K562 (cell line): ENCODE results near the gene EGLN3. TPM values are rescaled to one million over a fixed set of nuclear protein-coding genes. Genes with fewer than 3 reads are reported as not detected.

Source experiments
- ATAC-seq: fragments of 200-7000 bp; cut with Tn5 transposase; 3 replicates; pipeline ENCODE4 v1.9.1; 2020; ENCODE audit warnings: moderate library complexity
- BruUV-seq: library from RNA; stranded (reverse); fragments of 400-500 nt; replicated peaks from 2 replicates; lab custom pipeline; 2021; lab: Mats Ljungman, UMichigan
- CTCF ChIA-PET: fragments of 300-600 bp; formaldehyde crosslinking; extraction: SDS; loops from one replicate; lab custom pipeline; 2021; ENCODE audit warnings: low intra/inter-chr PET ratio; lab: Yijun Ruan, JAX
- POLR2A ChIA-PET: fragments of 300-600, 350-650 bp; sonication (Branson Sonifier 250); formaldehyde crosslinking; extraction: SDS; loops from one replicate; lab custom pipeline; 2021; ENCODE audit warnings: antibody characterized with exemption, inconsistent platforms; lab: Yijun Ruan, JAX
- DNase-seq, 4 experiments: peaks; one replicate each; pipeline versions ENCODE4 v3.0.0 to v3.0.0-alpha.2; 2011 to 2018; ENCODE audit warnings: low spot score in 3 of 4, mixed read lengths in 3 of 4; ENCODE audit errors: extremely low read depth in 1 of 4
- FAIRE-seq: peaks from 2 replicates; lab custom pipeline; 2011; peaks lifted over from hg19 to GRCh38; lab: Jason Lieb, UNC
- H2AFZ ChIP-seq: 2 replicates; pipeline ENCODE4 v1.6.0; 2011; ENCODE audit warnings: low read depth, low read length, control low read depth, inconsistent platforms
- H3K27ac ChIP-seq: fragments of 200-600 bp; 3 replicates; pipeline ENCODE4 v1.8.0; 2011; ENCODE audit warnings: low read depth, mild to moderate bottlenecking, control low read depth, inconsistent platforms, low read length, moderate library complexity, mixed read lengths; ENCODE audit errors: extremely low read depth
- H3K27me3 ChIP-seq, 2 experiments: fragments of 300-600 bp in 1 of 2; 2 replicates in 1 of 2; 3 replicates in 1 of 2; pipeline versions ENCODE4 v1.6.0 to v1.8.0; 2011; ENCODE audit warnings: inconsistent platforms in 2 of 2, low read length in 2 of 2, mild to moderate bottlenecking in 1 of 2, mixed read lengths in 1 of 2, moderate library complexity in 1 of 2; ENCODE audit not compliant: control insufficient read depth in 2 of 2, insufficient read depth in 2 of 2
- H3K36me3 ChIP-seq: fragments of 300-600 bp; 3 replicates; pipeline ENCODE4 v1.8.0; 2011; ENCODE audit warnings: mild to moderate bottlenecking, low read length, inconsistent platforms; ENCODE audit not compliant: control insufficient read depth, insufficient read depth
- H3K4me1 ChIP-seq, 2 experiments: fragments of 200-600 bp in 1 of 2; replicated peaks in 1 of 2; 2 replicates in 1 of 2; 3 replicates in 1 of 2; pipeline versions ENCODE4 v1.5.1 to v1.8.0; 2011; ENCODE audit warnings: inconsistent platforms in 2 of 2, low read length in 2 of 2, mild to moderate bottlenecking in 1 of 2, mixed read lengths in 1 of 2, moderate library complexity in 1 of 2; ENCODE audit not compliant: control insufficient read depth in 2 of 2, insufficient read depth in 2 of 2
- H3K4me2 ChIP-seq: 2 replicates; pipeline ENCODE4 v1.6.1; 2011; ENCODE audit warnings: low read length, control low read depth, inconsistent platforms, mixed read lengths; ENCODE audit not compliant: insufficient read depth
- H3K4me3 ChIP-seq: fragments of 200-600 bp; sonication (generic), shearing (Covaris generic); 2 replicates; pipeline ENCODE4 v1.5.1; 2016; ENCODE audit warnings: control low read depth, inconsistent platforms
- H3K79me2 ChIP-seq: fragments of 200-600 bp; 3 replicates; pipeline ENCODE4 v1.8.0; 2011; ENCODE audit warnings: low read length, inconsistent platforms; ENCODE audit not compliant: control insufficient read depth, insufficient read depth
- H3K9ac ChIP-seq, 2 experiments: 2 replicates each; pipeline versions ENCODE4 v1.6.0 to v1.6.1; 2011; ENCODE audit warnings: low read depth in 2 of 2, low read length in 2 of 2, control low read depth in 1 of 2, inconsistent platforms in 1 of 2, mild to moderate bottlenecking in 1 of 2, mixed read lengths in 1 of 2; ENCODE audit not compliant: insufficient read depth in 1 of 2
- H3K9me1 ChIP-seq: one replicate; pipeline ENCODE4 v1.6.0; 2011; ENCODE audit warnings: inconsistent platforms, mild to moderate bottlenecking, low read length, moderate library complexity; ENCODE audit not compliant: control insufficient read depth, insufficient read depth
- H3K9me3 ChIP-seq: replicated peaks from 2 replicates; pipeline ENCODE4 v1.5.1; 2011; ENCODE audit warnings: low read depth, low read length, inconsistent platforms; ENCODE audit not compliant: control insufficient read depth, insufficient read depth
- H4K20me1 ChIP-seq: replicated peaks from 2 replicates; pipeline ENCODE4 v1.6.1; 2011; ENCODE audit warnings: low read length, inconsistent platforms, mixed read lengths; ENCODE audit not compliant: control insufficient read depth, insufficient read depth
- BCL6 ChIP-seq: fragments of 250-450 bp; sonication (Bioruptor Pico); IDR thresholded peaks from 2 replicates; pipeline ENCODE4 v1.4.0; 2020
- BRD9 ChIP-seq: fragments of 450-650 bp; IDR thresholded peaks from 2 replicates; pipeline ENCODE4 v1.6.1; 2018; ENCODE audit warnings: low read depth; ENCODE audit not compliant: partially characterized antibody
- E2F1 ChIP-seq: sonication (generic); formaldehyde crosslinking; IDR thresholded peaks from 2 replicates; pipeline ENCODE4 v1.8.1; 2023; ENCODE audit warnings: mild to moderate bottlenecking, missing genetic modification reagents, moderate library complexity
- GABPB1 ChIP-seq: sonication (generic); formaldehyde crosslinking; IDR thresholded peaks from 2 replicates; pipeline ENCODE4 v1.8.0; 2022; ENCODE audit warnings: mild to moderate bottlenecking, missing genetic modification reagents
- HIVEP1 ChIP-seq: fragments of 250-450 bp; sonication (Bioruptor Pico); IDR thresholded peaks from 2 replicates; pipeline ENCODE4 v1.4.0; 2020; ENCODE audit warnings: mild to moderate bottlenecking
- NCOA6 ChIP-seq: fragments of 450-650 bp; IDR thresholded peaks from 2 replicates; pipeline ENCODE4 v1.6.1; 2017; ENCODE audit warnings: mild to moderate bottlenecking
- ZBTB7A ChIP-seq: IDR thresholded peaks from 2 replicates; pipeline ENCODE4 v1.6.1; 2011; ENCODE audit warnings: low read depth, mild to moderate bottlenecking, low read length, moderate library complexity, borderline replicate concordance; ENCODE audit not compliant: control insufficient read depth
- WGBS: fragments of 100-300 bp; shearing (Covaris generic); methylation state at CpG from one replicate; pipeline ENCODE4 v1.1.6; 2016; ENCODE audit warnings: low coverage, mixed read lengths; ENCODE audit not compliant: insufficient coverage; ENCODE audit errors: missing lambda C conversion rate; 5-methylcytosine and 5-hydroxymethylcytosine counted together
- in situ Hi-C: fragments of 300-500 bp; cut with MboI; formaldehyde crosslinking; loops from 4 replicates; pipeline ENCODE4 v1.15.0; 2018; ENCODE audit warnings: inconsistent platforms, mixed read lengths
- intact Hi-C: fragments of 100-400 bp; cut with micrococcal nuclease; formaldehyde crosslinking; loops from 2 replicates; pipeline ENCODE4 v1.14.2; 2022
- polyA plus RNA-seq, 8 experiments: library from polyadenylated mRNA; depleted of rRNA in 4 of 8; stranded (reverse) in 5 of 8; unstranded in 3 of 8; fragments of >200 nt; fragmentation: Nextera tagmentation in 2 of 8; fragmentation: Illumina TruSeq in 1 of 8; extraction: Ambion mirVana in 2 of 8; extraction: Trizol in 1 of 8; gene quantifications; 2 replicates each; pipeline versions ENCODE4 v1.2.1 to v1.2.3, GENCODE V29; 2011 to 2014; ENCODE audit warnings: inconsistent platforms in 1 of 8, missing spikeins in 1 of 8
- total RNA-seq, 7 experiments: library from RNA; depleted of rRNA in 6 of 7; stranded (reverse); fragments of >200 nt in 6 of 7; fragmentation: Illumina TruSeq in 2 of 7; extraction: Trizol in 2 of 7; gene quantifications; 2 replicates each; pipeline versions ENCODE4 v1.2.1 to v1.2.3, GENCODE V29; 2011 to 2021; ENCODE audit warnings: low replicate concordance in 1 of 7

Gene EGLN3
- total and polyA plus RNA-seq, 9 of the 15 experiments (the other 6 are each of a cell fraction or from before 2014, with no cell fraction given) = 2.5 to 87.6 (median 5.8) TPM

- no peak overlapping the region for H3K4me2 ChIP-seq
- no peak overlapping the region for H3K27ac ChIP-seq
- no peaks in the 10 kb centered on the region for H4K20me1 ChIP-seq
- H3K9me1 ChIP-seq = no peaks in the 10 kb centered on the region
- ATAC-seq (no peak), FAIRE-seq (no peak), DNase-seq (no peak)
- H3K4me1 ChIP-seq = peaks cover 2 to 10% of the 10 kb centered on the region in 2 experiments; a peak in 3 of 5 replicates
- no peak overlapping the region for H3K9ac ChIP-seq
- H3K9me3 ChIP-seq = no peaks in the 10 kb centered on the region
- H2AFZ ChIP-seq = no peak overlapping the region
- no peaks in the 10 kb centered on the region for H3K36me3 ChIP-seq
- H3K79me2 ChIP-seq = no peaks in the 10 kb centered on the region
- in situ Hi-C loops (no loop called here), intact Hi-C loops (no loop called here)
- H3K4me3 ChIP-seq = no peak overlapping the region
- no peaks in the 10 kb centered on the region for H3K27me3 ChIP-seq
- 41% methylated on average over 2 of the region's 2 CpGs for WGBS
- POLR2A ChIA-PET = interaction anchor here (0.6 to 1.0 kb wide), 2 partner anchors 9 to 141 kb away, joined by 3 to 4 read pairs; no protein-coding TSS in a partner anchor
- no peak for TF ChIP-seq E2F1 (CRISPR knock-in tag)
- TF ChIP-seq GABPB1 = no peak
- TF ChIP-seq HIVEP1 = no peak
- no peak for TF ChIP-seq ZBTB7A
- TF ChIP-seq BCL6 (CRISPR knock-in tag) = no peak
- no peak for TF ChIP-seq BRD9
- TF ChIP-seq NCOA6 = no peak
- BruUV-seq = no TSS peak
- CTCF ChIA-PET = no interaction called here
Observed at GRCh38 chr14:33956640-33957039, 5.8 kb upstream of the EGLN3 start.
